ENCODE results near the gene KIT.
A peak's percentile ranks its signal among the peaks of the same experiment; 100 is the strongest.

The KIT gene

DNA sequence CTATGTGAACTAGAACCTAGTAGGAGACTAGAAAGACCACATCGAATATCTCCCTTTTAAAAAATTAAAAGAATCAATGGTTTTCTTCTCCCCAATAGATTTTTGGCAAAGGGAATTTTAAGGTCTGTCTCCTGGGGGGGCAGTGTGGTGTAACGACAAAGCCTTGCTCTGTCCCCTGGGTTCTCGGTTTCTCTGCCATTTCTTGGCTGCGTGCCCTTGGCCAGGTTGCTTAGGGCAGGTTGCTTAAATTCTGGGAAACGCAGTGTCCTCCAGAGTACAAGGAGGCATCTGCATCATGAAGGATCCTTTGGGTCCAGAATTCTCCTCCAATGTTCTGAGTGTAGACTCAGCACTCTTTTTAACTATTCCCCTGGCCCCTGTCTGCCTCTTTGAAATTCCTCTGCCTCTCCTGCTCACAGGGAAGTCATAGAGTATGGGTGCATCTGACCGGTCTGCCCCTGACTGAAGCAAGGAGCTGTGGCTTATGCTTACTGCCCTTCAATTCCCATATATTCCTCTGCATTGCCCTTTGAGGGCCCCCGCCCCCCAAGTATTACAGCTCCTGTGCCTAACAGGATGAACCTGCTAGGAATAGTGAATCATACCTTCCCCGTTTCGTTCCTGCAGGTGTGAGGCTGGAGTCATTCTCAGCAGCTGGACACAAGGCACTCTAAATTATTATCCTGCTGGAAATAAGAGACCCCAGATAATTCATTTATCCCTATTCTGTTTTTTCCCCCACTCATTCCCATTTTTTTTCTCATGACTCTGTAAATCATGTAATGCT is 2.2 kb downstream of the KIT start:
- no peak for FAIRE-seq
- no peak for DNase-seq (ENCODE audit: extremely low spot score, insufficient read length, low read depth)

DNA sequence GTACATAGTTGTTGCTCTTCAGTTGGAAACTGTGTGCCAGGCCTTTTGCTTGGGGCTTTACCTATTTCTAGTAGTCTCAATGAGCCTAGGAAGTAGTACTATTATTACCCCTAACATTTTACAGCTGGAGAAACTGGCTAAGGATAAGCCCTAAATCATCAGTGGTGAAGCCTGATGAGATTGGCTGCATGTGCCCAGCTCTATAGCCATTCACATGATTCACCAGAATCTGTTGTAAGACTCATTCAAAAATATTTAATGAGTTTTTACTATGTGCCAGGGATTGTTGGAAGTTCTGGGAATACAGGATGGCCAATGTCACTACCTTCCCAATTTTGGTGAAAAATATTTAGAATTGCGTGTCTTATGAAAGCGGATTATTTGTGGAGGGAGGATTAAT is 2.8 kb downstream of the KIT start:
- DNase-seq (ENCODE audit: extremely low spot score, insufficient read length, low read depth) = no peak
- no peak for FAIRE-seq

DNA sequence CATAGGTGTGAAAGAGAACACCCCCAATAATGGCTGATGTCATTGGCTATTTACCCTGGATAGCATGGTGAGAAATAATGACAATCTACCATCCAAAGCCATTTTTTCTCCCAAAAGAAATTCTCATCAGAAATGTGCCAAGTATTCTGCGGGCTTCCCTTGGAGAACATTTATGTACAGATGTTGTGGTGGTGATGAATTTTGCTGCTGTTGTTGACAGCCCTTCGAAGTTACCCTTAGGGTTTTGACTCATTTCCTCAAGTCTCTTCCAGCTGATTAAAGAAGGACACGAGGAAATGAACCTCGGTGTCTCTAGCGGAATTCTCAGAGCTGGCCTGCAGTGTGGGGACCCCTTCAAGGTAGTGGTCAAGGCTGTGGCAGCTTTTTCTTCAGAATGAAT is 3.4 kb downstream of the KIT start:
- FAIRE-seq = no peak

DNA sequence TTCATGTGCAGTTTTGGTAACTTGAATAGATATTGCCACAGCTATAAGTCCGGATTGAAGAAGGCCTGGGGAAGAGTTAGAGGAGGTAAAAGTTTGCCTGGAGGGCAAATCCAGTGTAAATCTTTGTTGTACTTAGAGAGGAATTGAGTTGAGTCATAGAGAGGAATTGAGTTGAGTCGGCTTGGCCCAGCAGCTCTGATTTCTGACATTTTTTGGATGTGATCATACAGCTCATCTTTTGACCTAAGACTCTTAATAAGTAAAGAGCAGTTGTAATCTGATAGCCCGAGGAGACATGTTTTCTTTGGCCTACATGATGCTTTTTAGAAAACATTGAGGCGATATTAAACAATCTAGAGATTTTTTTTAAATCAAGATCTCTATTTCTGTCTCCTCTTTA is 3.9 kb downstream of the KIT start:
- FAIRE-seq = no peak
- DNase-seq (ENCODE audit: extremely low spot score, insufficient read length, low read depth) = no peak

More for the DNA sequence above, 3.4 kb downstream of the KIT start:
- DNase-seq (ENCODE audit: extremely low spot score, insufficient read length, low read depth) = no peak

DNA sequence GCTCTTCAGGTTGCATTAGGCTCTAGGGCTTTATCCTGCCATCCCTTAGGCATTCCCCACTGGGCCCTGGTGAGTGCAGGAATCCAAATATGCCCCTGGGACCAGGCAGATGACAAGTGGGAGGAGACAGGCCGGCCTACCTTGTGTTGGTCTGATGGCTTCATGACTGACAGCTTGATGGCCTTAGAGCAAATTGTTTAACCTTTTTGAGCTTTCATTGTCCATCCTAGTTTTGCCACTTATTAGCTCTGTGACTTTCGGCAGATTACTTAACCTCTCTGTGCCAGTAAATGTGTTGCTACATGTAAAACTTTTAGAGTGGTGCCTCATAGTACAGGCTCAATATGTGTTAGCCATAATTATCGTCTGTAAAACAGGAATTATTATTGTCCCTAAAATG is 4.4 kb downstream of the KIT start:
- FAIRE-seq = no peak
- DNase-seq (ENCODE audit: extremely low spot score, insufficient read length, low read depth) = no peak

DNA sequence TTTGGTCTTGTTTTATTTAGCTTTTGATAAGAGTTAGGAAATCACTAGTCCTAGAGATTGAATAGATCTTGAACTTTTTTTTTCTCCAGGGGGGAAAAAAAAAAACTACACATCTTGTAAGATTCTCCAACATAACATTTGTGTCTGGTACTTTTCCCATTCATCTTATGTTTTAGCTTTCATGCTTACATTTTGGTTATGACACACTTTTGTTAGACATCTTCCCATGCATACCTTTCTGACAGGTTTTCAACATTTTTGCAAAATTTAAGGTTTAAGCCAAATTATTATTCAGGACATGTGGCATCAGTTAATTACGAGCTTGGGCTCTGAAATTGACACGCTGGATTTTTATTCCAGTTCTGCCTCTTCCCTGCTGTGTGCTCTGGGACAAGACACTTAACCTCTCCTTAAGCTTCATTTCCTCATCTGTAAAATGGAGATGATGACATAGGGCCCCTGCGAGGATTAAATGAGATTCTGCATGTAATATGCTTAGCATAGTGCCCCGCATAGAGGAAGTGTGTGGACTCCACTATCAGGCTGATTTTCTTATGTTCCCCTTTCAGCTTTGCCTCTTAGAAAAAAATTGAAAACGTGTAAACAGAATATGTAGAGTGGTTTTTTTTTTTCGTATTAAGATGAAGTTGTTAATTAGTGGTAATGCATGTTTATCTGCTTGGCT is 5.3 kb downstream of the KIT start:
- no peak for DNase-seq (ENCODE audit: extremely low spot score, insufficient read length, low read depth)
- no peak for FAIRE-seq

DNA sequence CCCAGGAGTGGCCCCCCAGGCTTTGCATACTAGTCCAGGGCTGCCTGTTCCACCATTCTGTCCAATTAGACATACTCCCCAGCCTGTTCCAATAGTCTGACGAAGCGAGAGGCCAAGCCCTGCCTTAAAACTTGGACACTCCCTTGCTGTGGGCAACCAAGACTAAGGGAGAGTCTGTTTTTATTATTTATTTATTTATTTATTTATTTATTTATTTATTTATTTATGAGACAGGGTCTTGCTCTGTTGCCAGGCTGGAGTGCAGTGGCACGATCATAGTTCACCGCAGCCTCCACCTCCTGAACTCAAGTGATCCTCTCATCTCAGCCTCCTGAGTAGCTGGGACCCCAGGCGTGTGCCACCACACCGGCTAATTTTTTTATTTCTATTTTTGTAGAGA is 6.6 kb downstream of the KIT start:
- no peak for DNase-seq (ENCODE audit: extremely low spot score, insufficient read length, low read depth)
- FAIRE-seq = no peak

DNA sequence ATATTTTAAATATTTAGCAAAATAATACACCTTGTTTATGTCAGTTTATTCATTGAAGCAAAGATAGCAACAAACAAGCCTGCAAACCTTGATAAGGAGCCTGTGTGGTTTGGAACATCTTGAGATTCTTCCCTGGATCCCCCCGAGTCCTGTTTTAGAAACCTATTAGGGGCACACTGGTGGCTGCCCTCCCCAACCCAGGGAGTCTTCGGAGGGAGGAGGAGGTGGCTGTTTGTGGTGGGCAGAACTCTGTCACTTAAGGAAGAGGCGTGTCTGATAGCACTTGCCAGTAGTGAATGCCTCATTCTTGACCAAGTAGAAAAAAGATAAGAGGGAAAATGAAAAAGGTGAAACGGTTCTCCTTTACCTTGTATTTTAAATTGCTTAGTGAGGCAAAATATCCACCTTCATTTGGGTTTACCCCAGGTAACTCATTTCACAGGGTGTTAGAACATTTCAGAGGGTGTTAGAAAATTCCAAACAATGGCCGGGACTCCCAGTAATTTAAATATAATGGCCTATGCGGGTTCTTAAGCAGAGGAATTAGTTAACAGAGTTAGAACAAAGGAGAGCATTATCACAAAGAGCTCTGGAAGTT is 10.4 kb downstream of the KIT start:
- FAIRE-seq (no peak), DNase-seq (ENCODE audit: extremely low spot score, insufficient read length, low read depth) (no peak)

DNA sequence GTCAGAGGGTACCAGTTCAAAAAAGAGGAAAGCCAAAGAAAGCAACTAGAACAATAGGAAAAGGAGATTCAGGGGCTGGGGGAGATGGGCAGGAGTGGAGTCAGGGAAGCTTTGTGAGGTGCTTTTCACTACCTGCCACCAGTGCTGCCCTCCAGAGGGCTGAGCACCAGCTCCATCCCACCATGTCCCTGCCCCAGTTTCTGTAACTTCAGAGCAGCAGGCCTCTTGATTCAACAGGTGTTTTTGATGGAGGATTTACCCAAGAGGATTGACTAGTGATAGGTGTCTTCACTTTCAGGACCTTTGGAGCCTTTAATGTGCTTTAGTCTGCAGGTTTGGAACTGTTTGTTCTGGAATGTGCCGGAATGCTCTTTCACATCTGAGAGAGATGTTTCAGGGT is 12.1 kb downstream of the KIT start:
- no peak for FAIRE-seq

DNA sequence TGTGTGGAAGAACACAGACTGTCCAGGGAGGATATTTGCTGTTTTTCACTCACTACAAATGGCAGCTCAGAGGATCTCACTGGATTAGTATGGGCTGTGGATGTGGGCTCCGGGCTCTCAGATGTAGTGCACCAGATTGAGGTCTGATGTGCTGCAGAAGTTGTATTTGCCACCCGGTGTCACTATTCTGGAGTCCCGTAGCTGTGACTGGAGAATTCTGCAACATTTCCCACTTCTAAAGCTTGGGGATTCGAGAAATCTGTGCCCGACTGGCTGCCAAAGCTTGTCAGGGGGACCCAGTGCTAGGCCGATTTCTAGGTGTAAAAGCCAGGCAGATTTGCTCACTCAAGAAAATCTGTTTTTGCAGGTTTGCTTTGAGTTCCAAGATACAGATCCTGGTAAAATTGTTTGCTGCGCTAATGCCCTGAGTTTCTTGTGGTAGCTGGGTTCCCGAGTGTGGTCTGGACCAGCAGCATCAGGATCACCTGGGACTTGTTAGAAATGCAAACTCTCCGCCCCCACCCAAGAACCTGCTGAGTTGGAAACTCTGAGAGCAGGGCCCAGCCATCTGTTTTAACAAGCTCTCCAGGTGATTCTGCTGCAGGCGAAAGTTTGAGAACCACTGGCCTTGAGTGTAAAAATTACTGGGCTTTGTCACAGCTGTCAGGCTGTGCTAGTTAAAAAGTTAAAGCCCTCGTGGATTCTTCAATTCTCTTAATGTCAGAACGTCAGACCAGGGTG is 18.1 kb downstream of the KIT start:
- DNase-seq (ENCODE audit: extremely low spot score, insufficient read length, low read depth) (no peak), FAIRE-seq (no peak)

More for the DNA sequence above, 12.1 kb downstream of the KIT start:
- no peak for DNase-seq (ENCODE audit: extremely low spot score, insufficient read length, low read depth)

DNA sequence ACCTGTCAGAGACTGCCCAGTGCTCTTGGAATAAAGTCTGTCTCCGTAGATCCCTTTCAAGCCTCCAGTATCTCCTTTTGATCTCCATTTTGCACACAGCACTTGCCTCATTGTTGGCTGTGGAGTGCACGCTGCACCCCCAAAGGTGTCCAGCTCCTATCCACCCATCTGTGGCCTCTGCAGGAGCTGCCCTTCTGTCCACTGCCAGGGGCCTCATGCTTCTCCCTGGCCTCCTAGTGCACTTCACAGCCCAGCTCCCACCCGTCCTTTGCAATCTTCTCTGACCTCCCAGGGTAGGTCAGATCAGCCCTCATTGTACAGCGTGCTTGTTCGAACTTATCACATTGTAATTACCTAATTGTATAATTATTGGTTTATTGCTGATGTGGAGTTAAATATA is 18.9 kb downstream of the KIT start:
- FAIRE-seq (no peak), DNase-seq (ENCODE audit: extremely low spot score, insufficient read length, low read depth) (no peak)

DNA sequence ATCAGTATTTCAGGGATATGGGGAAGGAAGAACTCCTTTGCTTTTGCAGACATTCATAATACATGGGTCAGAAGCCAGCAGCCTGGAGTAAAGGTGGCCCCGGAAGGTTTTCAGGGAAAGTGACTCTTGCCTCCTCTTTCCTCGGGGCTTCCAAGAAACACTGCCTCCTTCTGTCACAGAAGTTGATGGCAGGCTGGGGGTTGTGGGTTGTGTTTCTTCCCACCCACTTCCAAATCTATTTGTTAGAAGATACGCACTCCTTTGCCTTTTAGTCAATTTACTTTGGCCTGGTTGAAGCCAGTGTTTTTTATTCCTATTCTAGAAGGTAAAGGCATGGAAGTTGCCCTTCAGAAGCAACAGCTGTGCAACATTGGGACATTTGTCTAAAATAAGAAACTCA is 19.7 kb downstream of the KIT start:
- FAIRE-seq (no peak), DNase-seq (ENCODE audit: extremely low spot score, insufficient read length, low read depth) (no peak)

DNA sequence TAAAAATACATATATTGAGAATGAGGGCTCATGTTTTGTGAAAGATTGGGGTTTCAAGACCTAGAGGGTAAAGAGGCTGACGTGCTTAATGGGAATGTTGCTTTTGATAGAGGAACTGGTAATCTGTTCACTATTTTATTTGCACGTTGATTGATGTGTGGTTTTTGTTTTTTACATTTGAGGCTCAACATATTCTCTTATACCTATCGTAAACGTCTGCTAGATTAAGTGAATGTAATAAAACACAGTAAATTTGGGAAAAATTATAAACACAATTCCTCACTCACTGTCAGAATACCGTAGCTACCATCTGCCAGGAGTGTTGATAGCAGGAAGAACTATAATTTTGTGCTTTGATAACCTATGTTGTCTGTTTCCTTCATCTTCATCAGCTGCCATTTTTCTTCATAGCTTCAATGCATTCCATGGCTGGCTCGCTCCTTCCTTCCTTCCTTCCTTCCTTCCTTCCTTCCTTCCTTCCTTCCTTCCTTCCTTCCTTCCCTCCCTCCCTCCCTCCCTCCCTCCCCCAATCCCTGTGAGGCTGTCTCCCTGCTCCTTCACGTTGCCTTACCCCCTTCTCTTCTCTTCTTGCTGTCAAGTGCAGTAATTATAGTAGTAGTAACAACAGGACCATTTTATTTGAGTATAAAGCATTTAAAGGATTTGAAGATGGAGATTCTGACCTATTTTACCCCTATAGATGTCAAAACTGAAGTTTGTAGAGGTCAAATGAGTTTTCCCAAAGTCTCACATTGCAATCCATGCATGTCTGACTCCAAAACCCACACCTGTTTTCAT is 20.3 kb downstream of the KIT start:
- DNase-seq (ENCODE audit: extremely low spot score, insufficient read length, low read depth) = no peak
- FAIRE-seq = no peak

DNA sequence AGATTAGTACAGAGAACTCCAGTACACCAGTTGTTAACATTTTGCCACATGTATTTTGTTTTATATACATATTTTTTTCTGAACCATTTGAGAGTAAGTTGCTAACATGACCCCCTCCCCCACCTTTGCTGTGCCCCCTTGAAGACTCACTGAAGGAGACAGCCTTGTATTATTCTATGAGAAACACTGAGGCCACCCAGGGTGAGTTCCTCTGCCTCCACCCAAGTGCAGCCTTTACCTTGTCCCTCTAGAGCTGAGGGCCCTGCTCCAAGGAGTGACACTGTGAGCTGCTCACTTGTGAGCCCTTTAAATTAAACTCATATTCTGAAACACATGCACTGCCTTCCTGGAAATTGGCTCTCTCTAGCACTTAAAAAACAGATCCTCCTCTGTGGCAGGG is 21.1 kb downstream of the KIT start:
- FAIRE-seq (no peak), DNase-seq (ENCODE audit: extremely low spot score, insufficient read length, low read depth) (no peak)

DNA sequence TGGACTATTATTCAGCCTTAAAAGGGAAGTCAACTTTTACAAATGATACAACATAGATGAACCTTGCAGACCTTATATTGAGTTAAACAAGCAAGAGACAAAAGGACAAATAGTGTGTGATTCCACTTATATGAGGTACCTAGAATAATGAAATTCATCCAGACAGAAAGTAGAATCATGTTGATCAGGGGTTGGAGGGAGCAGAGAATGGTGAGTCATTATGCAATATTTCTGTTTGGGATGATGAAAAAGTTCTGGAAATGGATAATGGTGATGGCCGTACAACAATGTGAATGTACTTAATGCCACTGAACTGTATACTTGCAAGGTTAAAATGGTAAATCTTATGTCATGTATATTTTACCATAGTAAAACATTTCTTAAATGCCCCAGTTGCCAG is 22.1 kb downstream of the KIT start:
- DNase-seq (ENCODE audit: extremely low spot score, insufficient read length, low read depth) (no peak), FAIRE-seq (no peak)

DNA sequence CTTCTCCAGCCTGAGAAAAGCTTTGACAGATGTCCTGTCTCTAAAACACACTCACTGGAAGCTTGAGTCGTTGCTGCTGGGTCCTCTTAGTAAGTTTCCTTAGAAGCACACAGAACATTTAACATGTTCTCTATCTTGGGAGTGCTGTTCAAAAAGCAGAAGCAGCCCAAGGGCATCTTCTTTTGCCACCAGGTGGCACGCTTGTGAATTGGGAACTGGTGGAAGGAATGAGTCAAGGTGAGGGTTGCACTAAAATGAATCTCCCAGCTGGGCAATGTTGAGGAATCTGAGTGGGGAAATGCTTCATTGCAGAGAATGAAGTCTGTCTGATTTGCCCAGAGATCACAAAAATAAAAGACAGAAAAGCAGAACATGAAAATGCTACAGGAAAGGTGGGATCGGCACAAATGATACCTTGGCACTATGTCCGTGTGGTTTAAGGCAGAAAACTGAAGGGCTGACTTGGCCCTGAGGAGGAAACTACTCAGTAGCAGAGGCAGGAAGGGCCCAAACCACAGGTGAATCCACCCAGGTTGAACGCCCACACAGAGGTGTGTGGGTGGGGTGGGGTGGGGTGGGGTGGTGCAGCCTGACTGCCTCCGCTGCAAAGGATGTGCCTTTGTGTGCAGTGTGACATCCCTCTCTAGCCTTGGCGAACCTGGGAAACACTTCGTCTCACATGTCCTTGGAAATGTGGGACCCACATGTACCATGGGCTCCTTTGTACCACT is 26.0 kb downstream of the KIT start:
- DNase-seq (ENCODE audit: extremely low spot score, insufficient read length, low read depth) (no peak), FAIRE-seq (peak; percentile 69)

DNA sequence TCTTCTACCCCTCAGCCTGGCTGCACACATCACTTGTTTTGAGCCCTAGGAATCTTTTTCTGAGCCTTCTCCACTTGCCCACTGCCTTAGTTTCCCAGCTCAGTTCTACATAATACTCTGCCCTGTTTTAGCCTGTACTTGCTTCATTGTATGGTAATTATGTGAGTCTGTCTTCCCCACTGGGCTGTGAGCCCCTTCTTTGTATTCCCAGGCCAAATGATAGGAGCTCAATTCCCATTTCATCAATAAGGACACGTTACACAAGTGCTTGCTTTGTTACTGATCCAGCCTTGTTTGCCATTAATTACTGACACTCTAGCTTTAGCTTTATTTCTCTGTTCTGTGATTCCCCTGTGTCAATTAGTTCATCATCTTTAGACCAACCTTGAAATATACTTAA is 28.1 kb downstream of the KIT start:
- DNase-seq (ENCODE audit: extremely low spot score, insufficient read length, low read depth) = no peak
- FAIRE-seq = no peak

DNA sequence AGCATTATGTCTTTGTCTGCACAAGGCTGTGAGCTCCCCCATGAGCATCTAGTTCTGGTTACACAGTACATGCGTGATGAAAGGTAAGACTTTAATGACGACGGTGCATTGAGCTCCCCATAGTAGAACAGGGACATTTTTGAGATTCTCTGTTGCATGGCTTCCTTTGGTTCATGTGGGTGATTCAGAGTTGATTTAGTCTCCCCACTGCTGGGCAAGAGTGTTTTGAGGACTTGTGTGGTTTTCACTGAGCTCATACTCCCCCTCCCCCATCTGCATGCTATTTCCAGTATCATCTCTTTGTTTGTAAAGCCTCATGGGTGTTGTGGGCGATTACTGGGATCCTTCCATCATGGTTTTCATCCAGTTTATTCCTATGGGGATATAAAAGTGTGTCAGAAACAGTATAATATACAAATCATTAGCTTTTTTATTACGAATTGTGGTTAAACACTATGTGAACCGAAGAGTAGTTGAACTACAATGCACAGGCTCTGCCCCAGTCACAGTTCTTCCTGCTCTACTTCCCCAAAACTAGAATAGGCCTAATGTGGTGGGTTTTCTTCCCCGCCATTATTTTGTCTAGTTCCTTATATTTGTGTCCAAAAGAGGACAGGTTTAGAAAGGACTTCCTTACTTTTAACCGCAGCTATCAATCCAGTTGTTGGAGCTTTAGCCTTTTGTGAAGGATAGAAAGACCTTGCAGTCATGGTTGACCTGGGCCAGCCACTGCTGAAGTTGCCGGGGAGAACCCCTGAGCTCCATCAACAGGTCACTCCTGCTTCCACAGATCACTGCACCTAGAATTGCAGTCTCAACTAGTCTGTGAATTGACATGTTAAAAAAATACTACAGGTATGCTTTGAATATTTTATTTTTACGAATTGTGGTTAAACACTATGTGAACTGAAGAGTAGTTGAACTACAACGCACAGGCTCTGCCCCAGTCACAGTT is 30.4 kb downstream of the KIT start:
- peak; percentile 60 for FAIRE-seq
- no peak for DNase-seq (ENCODE audit: extremely low spot score, insufficient read length, low read depth)

All from GM18507 (cell line).